GM20431 (cell line): ENCODE results near the gene ADAMTSL4.

ENCODE experiments used
- in situ Hi-C: fragments of 300-500 bp; cut with MseI, MboI; formaldehyde crosslinking; loops from one replicate; pipeline ENCODE4 v1.15.0; 2020; ENCODE audit warnings: low sequenced_read_pairs; ENCODE audit not compliant: unreplicated experiment

The ADAMTSL4 gene

GRCh38 chr1:150530491-150531159, 18.6 kb upstream of the ADAMTSL4 start:
- in situ Hi-C loops: loop anchor here (25.0 kb wide), 1 partner anchor 268 kb away; the partner anchor contains the start of genes APH1A, C1orf54 and CA14

DNA sequence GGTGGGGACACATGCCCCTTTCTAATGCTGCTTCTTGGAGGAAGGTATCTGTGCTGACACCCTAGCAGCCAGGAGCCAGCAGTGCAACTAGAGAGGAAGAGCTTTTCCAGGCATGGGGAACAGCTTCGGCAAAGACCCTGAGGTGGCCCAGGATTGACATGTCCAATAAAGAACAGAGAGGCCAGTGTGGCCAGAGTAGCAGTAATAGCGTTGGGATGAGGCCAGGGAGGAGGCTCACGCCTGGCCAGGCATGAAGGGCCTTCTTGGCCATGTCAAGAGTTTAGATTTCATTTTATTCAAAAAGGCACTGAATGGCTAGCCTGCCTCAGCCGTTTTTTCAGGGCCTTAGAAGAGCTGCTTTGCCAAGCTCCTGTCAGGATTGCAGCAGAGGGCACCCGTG, 16.3 kb upstream of the ADAMTSL4 start:
- in situ Hi-C loops: loop anchor here (25.0 kb wide), 1 partner anchor 271 kb away; the partner anchor contains the start of genes APH1A, C1orf54 and CA14

- in situ Hi-C loops: loop anchor here (25.0 kb wide), 1 partner anchor 272 kb away; the partner anchor contains the start of genes APH1A, C1orf54 and CA14
Observed at GRCh38 chr1:150534002-150534401, 15.2 kb upstream of the ADAMTSL4 start.

DNA sequence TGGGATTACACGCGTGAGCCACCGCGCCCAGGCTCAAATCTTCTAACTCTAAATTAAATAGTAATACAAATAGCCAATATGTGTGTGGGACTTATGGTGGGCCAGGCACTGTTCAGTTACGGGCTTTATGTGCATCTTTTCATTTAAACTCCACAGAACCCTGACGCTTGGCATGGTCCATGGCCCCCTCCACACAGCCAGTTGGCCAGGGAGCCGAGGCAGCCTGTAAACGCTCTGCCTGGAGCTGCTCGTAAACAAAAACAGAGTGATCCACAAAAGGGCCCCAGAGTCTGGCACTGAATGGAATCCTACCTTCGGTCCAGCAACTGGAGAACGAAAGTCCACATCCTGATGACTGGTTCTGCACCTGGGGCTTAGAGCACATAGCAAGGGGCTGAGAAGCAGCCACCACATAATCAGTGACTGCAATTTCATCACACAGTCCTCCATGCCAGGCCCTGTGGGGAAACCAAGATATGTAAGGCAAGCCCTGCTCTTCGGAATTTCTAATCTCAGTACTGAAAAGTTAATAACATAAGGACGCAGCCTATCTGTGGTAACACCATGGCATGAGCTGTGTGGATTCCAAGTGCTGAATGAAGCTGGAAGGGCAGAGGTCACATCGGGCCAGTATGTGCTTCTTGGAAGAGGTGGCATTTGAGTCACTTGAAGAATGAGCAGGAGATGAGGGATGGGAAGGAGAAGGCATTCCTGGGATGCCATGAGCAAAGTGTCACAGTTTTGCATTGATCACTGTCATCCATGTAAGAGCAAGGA, 13.5 kb upstream of the ADAMTSL4 start:
- in situ Hi-C loops: loop anchor here (25.0 kb wide), 1 partner anchor 273 kb away; the partner anchor contains the start of genes APH1A, C1orf54 and CA14

DNA sequence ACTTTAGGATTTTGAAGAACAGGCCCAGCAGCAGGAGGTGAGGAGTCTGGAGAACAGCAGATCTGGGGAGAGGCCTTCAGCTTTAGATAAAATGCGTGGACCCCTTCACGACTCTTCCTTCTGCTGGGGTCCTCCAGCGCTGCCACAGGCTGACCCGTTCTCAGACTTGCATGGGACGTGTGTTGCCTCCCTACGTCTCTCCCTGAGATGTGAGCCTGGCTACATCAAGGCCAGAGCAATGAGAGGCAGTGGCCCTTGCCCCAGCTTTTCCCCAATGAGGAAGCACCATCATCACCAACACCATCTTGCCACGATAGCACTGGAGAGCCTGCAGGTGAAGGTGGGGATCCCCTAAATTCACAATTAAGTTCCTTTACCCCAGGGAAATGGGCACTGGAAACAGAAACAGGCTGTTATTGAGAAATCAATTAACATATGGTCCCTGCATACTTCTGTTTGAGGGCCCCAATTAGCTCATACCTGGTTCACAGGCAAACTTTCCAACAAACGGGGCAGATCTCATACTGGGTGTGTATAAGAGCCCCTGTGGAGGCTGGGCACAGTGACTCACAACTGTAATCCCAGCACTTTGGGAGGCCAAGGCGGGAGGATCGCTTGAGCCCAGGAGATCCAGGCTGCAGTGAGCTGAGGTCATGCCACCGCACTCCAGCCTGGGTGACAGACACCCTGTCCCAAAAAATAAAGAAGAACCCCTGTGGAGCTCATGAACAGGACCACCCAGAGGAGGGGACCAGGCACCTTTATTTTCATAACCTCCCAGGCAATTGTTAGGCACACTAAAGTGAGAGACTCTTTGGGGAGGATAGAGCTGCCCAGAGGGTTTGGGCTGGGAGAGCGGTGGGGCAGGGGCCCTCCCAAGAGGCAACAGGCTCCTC, 12.1 kb upstream of the ADAMTSL4 start:
- in situ Hi-C loops: loop anchor here (25.0 kb wide), 1 partner anchor 275 kb away; the partner anchor contains the start of genes APH1A, C1orf54 and CA14

DNA sequence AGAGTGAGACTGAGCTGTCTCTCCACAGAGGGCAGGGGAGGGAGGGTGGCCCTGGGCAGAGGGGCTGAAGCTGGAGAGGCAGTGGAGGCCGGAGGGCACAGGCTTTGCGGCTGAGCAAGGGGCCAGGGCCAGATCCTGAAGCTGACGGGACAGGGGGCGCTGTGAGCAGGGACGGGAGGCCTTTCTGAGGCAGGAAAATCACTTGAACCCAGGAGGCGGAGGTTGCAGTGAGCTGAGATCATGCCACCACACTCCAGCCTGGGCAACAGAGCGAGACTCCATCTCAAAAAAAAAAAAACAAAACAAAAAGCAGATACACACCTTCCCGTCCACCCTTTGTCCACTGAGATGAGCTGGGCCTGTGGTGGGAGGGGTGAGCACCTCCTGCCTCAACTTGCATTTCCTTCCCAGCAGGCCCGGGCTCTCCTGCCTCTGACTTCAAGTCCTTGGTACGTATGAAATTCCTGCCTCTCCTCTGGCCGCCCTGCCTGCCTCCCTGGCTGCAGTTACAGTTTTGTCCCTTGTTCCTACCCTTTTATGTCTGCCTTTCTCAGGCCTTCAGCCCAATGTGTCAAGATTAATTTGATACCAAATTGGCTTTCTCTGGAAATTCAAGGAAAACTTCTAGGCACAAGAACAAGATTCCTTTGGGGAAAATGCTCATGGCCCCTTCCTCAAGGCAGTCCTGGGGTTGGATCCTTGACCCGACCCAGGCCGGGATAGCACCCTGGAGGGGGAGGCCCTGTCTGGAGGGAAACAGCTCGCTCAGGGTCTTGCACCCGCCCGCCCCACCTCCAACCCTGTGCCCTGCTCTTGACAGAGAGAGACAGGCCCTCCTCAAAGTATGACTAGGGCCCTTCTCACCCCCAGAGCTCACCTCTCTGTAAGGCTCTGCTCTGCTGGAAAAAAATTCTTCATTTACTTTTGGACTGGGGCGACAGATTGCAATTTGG, 11.2 kb upstream of the ADAMTSL4 start:
- in situ Hi-C loops: loop anchor here (25.0 kb wide), 1 partner anchor 276 kb away; the partner anchor contains the start of genes APH1A, C1orf54 and CA14

DNA sequence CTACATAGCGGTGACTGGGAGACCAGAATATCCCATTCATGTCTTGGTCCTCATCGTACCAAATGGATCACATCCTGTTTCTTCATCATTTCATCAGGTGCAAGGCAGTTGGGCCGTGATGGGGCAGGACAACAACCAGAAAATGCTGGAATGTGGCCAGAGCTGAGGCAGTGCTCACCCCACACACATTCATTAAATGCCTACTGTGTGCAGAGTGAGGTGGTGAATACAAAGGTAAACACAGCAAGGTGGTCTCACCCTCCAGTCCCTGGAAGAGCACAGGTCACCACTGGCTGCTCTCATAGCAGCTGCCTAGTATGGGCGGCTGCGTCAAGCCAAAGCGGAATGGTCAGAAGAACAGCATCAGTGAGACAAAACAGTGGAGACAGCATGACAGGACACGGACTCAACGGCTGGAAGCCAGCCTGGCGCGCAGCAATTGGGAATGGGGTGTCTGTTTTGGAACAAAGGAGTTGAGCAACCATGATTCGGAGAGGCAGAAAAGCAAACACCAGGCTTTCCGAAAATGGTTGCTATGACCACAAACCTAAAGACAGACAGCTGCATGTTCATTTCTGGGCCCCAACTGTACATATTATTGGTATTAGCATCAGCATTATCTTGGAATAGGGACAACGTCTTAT, 5.6 kb upstream of the ADAMTSL4 start:
- in situ Hi-C loops: loop anchor here (25.0 kb wide), 1 partner anchor 281 kb away; the partner anchor contains the start of genes APH1A, C1orf54 and CA14

DNA sequence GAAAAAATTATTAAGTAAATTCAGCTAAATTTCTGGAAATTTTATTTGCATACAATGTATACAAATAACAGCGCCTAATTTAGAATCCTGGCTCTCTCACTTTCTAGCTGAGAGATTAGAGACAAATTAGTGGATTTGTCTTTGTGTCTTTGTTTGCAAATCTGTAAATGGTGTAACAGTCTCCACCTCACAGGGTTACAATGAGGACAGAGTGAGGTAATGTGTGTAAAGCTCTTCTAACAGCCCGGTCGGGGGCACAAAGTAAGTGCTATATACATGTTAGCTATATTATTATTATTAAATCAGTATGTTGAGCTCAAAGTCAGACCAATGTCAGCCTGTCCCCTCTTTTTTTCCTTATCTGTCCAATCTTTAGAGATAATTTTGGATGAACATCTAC, 5.0 kb upstream of the ADAMTSL4 start:
- in situ Hi-C loops: loop anchor here (25.0 kb wide), 1 partner anchor 282 kb away; the partner anchor contains the start of genes APH1A, C1orf54 and CA14

DNA sequence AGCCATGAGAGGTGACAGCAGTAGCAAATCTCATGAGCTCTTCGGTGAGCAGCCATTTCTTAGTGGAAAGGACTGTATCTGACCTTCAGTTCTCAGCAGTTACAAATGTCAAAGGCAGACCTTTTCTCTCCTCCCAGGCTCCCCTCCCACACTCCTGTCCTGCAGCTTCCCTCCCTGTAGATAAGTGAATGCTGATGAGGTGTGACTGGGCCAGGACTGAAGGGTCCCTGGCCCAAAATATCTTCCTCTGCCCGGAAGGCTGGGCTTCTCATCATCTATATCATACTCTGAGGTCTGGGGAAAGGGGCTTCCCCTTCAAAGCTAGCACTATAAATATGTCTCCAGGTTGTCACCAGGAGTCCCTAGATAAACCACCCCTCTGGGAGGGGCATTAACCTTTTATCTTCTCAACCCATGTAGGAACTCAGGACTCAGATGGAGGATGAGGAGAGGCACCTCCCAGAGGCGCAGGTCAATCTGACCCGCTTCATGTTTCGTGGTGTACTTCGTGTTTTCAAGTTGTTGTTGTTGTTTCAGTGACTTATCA, 3.6 kb upstream of the ADAMTSL4 start:
- in situ Hi-C loops: loop anchor here (25.0 kb wide), 1 partner anchor 283 kb away; the partner anchor contains the start of genes APH1A, C1orf54 and CA14

DNA sequence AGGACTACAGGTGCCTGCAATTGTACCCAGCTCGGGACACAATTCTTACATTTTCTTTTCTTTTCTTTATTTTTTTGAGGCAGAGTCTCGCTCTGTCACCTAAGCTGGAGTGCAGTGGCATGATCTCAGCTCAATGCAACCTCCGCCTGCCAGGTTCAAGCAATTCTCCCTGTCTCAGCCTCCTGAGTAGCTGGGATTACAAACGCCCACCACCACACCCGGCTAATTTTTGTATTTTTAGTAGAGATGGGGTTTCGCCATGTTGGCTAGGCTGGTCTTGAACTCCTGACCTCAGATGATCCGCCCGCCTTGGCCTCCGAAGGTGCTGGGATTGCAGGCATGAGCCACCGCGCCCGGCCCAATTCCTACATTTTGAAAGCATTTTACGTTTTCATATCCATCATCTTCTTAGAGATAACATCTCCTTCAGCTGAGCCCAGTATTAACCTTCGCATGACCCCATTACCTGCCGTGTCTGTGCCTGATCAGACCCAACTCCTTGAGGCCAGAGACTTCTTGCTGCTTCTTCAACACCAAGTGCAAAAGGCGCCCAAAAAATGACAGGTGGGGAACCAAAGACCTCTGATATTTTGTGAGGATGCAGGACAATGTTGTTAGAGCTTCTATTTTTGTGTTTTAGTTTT, 2.8 kb upstream of the ADAMTSL4 start:
- in situ Hi-C loops: loop anchor here (25.0 kb wide), 1 partner anchor 284 kb away; the partner anchor contains the start of genes APH1A, C1orf54 and CA14

DNA sequence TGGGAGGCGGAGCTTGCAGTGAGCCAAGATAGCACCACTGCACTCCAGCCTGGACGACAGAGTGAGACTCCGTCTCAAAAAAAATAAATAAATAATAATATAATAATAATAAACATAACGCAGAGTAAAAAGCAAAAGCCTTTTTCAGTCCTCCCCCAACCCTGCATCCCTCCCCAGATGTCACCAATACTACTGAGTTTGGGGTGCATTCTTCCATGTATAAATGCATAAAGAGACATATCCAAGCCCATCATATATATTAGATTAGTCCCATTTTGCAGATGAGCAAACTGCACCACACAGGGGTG, 930 bp upstream of the ADAMTSL4 start:
- in situ Hi-C loops: loop anchor here (25.0 kb wide), 1 partner anchor 286 kb away; the partner anchor contains the start of genes APH1A, C1orf54 and CA14

- in situ Hi-C loops: loop anchor here (25.0 kb wide), 1 partner anchor 287 kb away; the partner anchor contains the start of genes APH1A, C1orf54 and CA14
Observed at GRCh38 chr1:150549496-150550221, 451 bp downstream of the ADAMTSL4 start.

DNA sequence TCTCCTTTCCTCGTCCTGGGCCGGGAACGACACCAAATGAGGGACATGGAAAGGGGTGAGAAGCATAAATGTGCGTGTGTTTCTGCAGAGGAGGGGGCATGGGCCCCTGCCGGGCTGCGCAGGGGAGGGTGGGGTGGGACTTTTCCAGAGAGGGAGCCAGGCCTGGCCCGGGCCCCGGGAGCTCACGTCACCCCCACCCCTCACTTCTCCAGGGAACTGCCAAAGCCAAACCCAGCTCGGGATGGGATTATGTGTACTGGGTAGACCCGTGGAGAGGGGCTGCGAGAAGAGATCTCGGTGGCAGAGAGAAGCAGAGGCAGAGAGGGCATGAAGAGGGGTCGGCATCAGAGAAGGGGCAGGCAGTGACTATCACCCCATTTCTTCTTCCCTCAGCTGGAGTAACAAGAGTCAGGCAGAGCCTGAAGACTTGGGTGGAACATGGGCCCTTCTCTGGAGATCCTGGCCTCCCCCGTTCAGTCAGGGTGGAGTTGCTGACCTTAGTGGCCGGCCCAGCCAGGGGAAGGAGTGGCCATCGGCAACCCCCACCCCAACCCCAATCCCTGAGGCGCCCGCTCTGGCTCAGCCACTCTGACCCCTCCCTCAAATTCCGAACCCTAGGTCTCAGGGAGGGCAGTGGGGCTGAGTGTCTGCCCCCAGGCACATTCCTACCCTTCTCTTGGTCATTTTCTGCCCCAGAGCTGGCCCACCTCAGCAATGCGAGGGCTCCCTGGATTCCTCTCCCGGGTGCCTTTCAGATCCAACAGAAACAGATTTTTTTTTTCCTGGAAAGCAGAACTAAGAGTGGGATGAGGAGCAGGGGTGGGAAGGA, 1.2 kb downstream of the ADAMTSL4 start:
- in situ Hi-C loops: no loop called here

DNA sequence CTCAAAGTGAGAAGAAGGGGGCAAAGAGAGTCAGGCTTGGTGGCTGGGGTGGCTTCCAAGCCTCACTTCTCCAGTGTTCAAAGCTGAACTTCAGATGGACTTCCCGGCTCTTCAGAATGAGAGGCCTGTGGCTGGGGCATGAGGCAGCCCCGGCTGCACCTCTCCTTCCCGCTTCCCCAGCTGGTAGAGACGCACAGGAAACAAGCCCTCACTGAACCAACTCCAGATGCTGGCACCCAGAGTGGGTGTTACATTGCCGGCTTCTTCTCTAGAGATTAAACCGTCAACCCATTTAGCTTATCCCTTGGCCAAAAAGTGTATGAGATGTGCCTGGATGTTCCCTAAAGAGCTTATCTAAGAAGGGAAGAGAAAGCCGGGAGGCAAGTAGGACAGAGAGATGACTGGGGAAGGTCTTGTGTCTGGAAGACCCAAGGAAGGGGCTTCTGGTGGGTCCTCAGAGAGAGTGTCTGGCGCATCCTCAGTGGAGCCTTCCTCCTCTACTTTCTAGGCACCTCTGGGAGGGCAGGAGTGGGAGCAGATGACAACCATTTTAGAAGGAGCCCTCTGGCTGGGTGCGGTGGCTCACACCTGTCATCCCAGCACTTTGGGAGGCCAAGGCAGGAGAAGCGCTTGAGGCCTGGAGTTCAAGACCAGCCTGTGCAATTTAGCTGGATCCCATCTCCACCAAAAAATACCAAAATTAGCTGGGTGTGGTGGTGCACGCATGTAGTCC, 2.0 kb downstream of the ADAMTSL4 start:
- in situ Hi-C loops: no loop called here

DNA sequence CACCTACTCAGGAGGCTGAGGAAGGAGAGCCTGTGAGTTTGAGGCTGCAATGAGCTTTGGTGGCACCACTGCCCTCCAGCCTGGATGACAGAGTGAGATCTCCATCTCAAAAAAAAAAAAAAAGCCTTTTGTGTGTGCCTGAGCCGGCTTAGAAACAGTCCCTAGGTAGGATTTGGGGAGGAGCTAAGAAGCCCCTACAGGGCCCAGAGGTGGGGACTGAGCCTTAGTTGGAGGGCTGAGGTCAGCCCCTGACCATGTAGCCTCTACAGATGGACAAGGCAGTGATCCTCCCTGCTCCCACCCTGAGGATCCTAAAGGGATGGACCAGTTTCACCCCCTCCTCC, 2.5 kb downstream of the ADAMTSL4 start:
- in situ Hi-C loops: no loop called here
